Tibial nerve (tissue), 4 donors: ENCODE data around the gene SHB.

ENCODE experiments used
- EP300 ChIP-seq, 2 donors: sonication (generic); formaldehyde crosslinking; IDR thresholded peaks; one replicate each; pipeline ENCODE4 v1.6.1; 2017; ENCODE audit warnings: antibody characterized with exemption in 2 of 2, mild to moderate bottlenecking in 1 of 2
- POLR2A ChIP-seq, 2 donors: fragments of 450-650 bp; IDR thresholded peaks; one replicate each; pipeline ENCODE4 v1.6.1; 2017; ENCODE audit warnings: antibody characterized with exemption in 2 of 2, mild to moderate bottlenecking in 2 of 2, moderate library complexity in 2 of 2
- TF ChIP-seq, protein P1 (sequence below), 5 experiments: fragments of 200-600 bp in 3 of 5; fragments of 450-650 bp in 2 of 5; sonication (generic) in 3 of 5; IDR thresholded peaks; one replicate each; pipeline ENCODE4 v1.5.1; 2016 to 2019; ENCODE audit warnings: antibody characterized with exemption in 5 of 5, mild to moderate bottlenecking in 3 of 5, moderate library complexity in 2 of 5

DNA sequence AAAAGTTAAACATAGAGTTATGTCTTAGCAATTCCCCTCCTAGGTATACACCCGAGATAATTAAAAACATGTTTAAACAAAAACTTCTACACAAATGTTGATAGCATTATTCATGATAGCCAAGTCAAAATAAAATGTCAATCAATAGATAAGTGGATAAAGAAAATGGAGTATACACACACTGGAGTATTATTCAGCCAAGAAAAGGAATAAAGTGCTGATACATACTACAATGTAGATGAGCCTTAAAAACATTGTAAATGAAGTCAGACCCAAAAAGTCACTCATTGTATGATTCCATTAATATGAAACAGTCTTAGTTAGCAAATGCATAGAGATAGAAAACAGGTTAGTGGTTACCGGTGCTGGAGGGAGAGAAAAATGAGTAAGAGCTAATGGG, 34.3 kb upstream of the SHB start:
- TF ChIP-seq, protein P1, sequence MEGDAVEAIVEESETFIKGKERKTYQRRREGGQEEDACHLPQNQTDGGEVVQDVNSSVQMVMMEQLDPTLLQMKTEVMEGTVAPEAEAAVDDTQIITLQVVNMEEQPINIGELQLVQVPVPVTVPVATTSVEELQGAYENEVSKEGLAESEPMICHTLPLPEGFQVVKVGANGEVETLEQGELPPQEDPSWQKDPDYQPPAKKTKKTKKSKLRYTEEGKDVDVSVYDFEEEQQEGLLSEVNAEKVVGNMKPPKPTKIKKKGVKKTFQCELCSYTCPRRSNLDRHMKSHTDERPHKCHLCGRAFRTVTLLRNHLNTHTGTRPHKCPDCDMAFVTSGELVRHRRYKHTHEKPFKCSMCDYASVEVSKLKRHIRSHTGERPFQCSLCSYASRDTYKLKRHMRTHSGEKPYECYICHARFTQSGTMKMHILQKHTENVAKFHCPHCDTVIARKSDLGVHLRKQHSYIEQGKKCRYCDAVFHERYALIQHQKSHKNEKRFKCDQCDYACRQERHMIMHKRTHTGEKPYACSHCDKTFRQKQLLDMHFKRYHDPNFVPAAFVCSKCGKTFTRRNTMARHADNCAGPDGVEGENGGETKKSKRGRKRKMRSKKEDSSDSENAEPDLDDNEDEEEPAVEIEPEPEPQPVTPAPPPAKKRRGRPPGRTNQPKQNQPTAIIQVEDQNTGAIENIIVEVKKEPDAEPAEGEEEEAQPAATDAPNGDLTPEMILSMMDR (IDR thresholded peaks at IDR 0.05): no peak
- TF ChIP-seq EP300 (IDR thresholded peaks at IDR 0.05) (no peak), POLR2A (IDR thresholded peaks at IDR 0.05) (no peak)
